HepG2 (cell line): ENCODE data around the gene BIRC2. TPM values are rescaled to one million over a fixed set of nuclear protein-coding genes. Genes with fewer than 3 reads are reported as not detected.

Source experiments
- ARNT ChIP-seq: fragments of 450-650 bp; IDR thresholded peaks from 2 replicates; pipeline ENCODE4 v1.6.1; 2017
- EED ChIP-seq: sonication (generic); formaldehyde crosslinking; IDR thresholded peaks from 2 replicates; pipeline ENCODE4 v1.5.0; 2020; ENCODE audit warnings: mild to moderate bottlenecking, missing genetic modification reagents
- EZH2 ChIP-seq: conservative IDR thresholded peaks from 2 replicates; pipeline ENCODE4 v1.6.1; 2012; ENCODE audit warnings: mild to moderate bottlenecking, low read depth, low read length, moderate library complexity
- HDAC1 ChIP-seq: sonication (generic); formaldehyde crosslinking; IDR thresholded peaks from 2 replicates; pipeline ENCODE4 v1.5.1; 2020; ENCODE audit warnings: mild to moderate bottlenecking, missing genetic modification reagents
- HDAC2 ChIP-seq: sonication (generic); formaldehyde crosslinking; IDR thresholded peaks from 2 replicates; pipeline ENCODE4 v1.4.0; 2020; ENCODE audit warnings: missing genetic modification reagents
- KDM2A ChIP-seq: sonication (generic); formaldehyde crosslinking; IDR thresholded peaks from 2 replicates; pipeline ENCODE4 v1.4.0; 2020; ENCODE audit warnings: low read depth, missing genetic modification reagents, borderline replicate concordance
- KLF11 ChIP-seq: IDR thresholded peaks from 2 replicates; pipeline ENCODE4 v1.6.1; 2016; ENCODE audit warnings: missing compliant biosample characterization
- KLF13 ChIP-seq: sonication (generic); formaldehyde crosslinking; IDR thresholded peaks from 2 replicates; pipeline ENCODE4 v1.4.0; 2020; ENCODE audit warnings: mild to moderate bottlenecking, missing genetic modification reagents
- NBN ChIP-seq: fragments of 450-650 bp; conservative IDR thresholded peaks from 2 replicates; pipeline ENCODE4 v1.6.1; 2017
- NR1H2 ChIP-seq: sonication (generic); formaldehyde crosslinking; IDR thresholded peaks from 2 replicates; pipeline ENCODE4 v1.8.1; 2022; ENCODE audit warnings: low read depth, missing genetic modification reagents, borderline replicate concordance
- POLR2A ChIP-seq, 2 experiments: IDR thresholded peaks; 2 replicates each; pipeline ENCODE4 v1.6.1; 2011; ENCODE audit warnings: low read depth in 2 of 2, low read length in 2 of 2, mild to moderate bottlenecking in 1 of 2, moderate library complexity in 1 of 2; ENCODE audit not compliant: insufficient read depth in 1 of 2
- SIN3A ChIP-seq: IDR thresholded peaks from 2 replicates; pipeline ENCODE4 v1.6.1; 2011; ENCODE audit warnings: low read depth, mild to moderate bottlenecking, control low read depth, low read length, borderline replicate concordance
- SMAD3 ChIP-seq: sonication (generic); formaldehyde crosslinking; IDR thresholded peaks from 2 replicates; pipeline ENCODE4 v1.4.0; 2020; ENCODE audit warnings: missing genetic modification reagents
- ZNF354B ChIP-seq: sonication (generic); formaldehyde crosslinking; IDR thresholded peaks from 2 replicates; pipeline ENCODE4 v1.8.0; 2022; ENCODE audit warnings: mild to moderate bottlenecking, missing genetic modification reagents
- ZNF547 ChIP-seq: sonication (generic); formaldehyde crosslinking; IDR thresholded peaks from 2 replicates; pipeline ENCODE4 v1.5.1; 2020; ENCODE audit warnings: mild to moderate bottlenecking, missing genetic modification reagents
- ZNF737 ChIP-seq: sonication (generic); formaldehyde crosslinking; IDR thresholded peaks from 2 replicates; pipeline ENCODE4 v1.5.0; 2020; ENCODE audit warnings: missing genetic modification reagents, mild to moderate bottlenecking, borderline replicate concordance
- polyA plus RNA-seq, 8 experiments: library from polyadenylated mRNA; depleted of rRNA in 3 of 8; stranded (reverse) in 7 of 8; unstranded in 1 of 8; fragments of >200 nt; fragmentation: Illumina TruSeq in 4 of 8; extraction: Trizol in 4 of 8; gene quantifications; 2 replicates each; pipeline versions ENCODE4 v1.2.1 to v1.2.3, GENCODE V29; 2011 to 2016; ENCODE audit warnings: low read depth in 4 of 8, missing spikeins in 1 of 8, mixed read lengths in 1 of 8; ENCODE audit not compliant: insufficient read depth in 1 of 8
- total RNA-seq, 5 experiments: library from RNA; depleted of rRNA; stranded (reverse); fragments of >200 nt; fragmentation: Illumina TruSeq; extraction: Trizol; gene quantifications; 2 replicates each; pipeline ENCODE4 v1.2.3, GENCODE V29; 2016; ENCODE audit warnings: low read depth in 1 of 5
- TF ChIP-seq, protein P1 (sequence below): sonication (generic); formaldehyde crosslinking; IDR thresholded peaks from 2 replicates; pipeline ENCODE4 v1.9.0; 2021; ENCODE audit warnings: mild to moderate bottlenecking, missing genetic modification reagents
- TF ChIP-seq, protein P2 (sequence below): sonication (generic); formaldehyde crosslinking; IDR thresholded peaks from 2 replicates; pipeline ENCODE4 v1.8.0; 2022; ENCODE audit warnings: mild to moderate bottlenecking, missing genetic modification reagents, moderate library complexity
- TF ChIP-seq, protein P3 (sequence below): sonication (generic); formaldehyde crosslinking; IDR thresholded peaks from 2 replicates; pipeline ENCODE4 v1.4.0; 2020; ENCODE audit warnings: missing genetic modification reagents, borderline replicate concordance
- TF ChIP-seq, protein P4 (sequence below): sonication (generic); formaldehyde crosslinking; IDR thresholded peaks from 2 replicates; pipeline ENCODE4 v1.5.0; 2020; ENCODE audit warnings: mild to moderate bottlenecking, missing genetic modification reagents, moderate library complexity

Gene BIRC2
- total and polyA plus RNA-seq, 2 of the 13 experiments (the other 11 are each of a cell fraction or from before 2014, with no cell fraction given), result 61.7 to 62.2 TPM

DNA sequence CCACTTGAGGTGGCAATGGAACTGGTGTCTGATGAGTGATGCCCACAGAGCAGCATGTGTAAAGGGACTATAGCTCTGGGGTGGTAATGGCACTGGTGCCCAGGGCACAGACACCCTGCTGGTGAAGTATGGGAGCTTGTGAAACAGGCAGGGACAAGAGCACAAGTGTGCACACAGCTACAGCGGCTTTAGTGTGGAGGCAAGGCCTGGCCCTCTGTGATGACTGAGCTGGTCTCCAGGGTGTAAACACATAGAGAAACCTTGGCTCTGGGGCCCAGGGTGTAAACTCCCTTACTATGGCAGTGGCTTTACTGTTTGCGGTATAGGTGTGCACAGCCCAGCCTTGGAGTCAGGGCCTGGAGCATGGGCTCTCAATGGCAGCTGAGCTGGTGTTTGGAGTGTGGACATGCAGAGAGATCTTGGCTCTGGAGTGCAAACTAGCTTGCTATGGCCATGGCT lies 46.3 kb downstream of the BIRC2 start (continued):
- TF ChIP-seq, protein P1, sequence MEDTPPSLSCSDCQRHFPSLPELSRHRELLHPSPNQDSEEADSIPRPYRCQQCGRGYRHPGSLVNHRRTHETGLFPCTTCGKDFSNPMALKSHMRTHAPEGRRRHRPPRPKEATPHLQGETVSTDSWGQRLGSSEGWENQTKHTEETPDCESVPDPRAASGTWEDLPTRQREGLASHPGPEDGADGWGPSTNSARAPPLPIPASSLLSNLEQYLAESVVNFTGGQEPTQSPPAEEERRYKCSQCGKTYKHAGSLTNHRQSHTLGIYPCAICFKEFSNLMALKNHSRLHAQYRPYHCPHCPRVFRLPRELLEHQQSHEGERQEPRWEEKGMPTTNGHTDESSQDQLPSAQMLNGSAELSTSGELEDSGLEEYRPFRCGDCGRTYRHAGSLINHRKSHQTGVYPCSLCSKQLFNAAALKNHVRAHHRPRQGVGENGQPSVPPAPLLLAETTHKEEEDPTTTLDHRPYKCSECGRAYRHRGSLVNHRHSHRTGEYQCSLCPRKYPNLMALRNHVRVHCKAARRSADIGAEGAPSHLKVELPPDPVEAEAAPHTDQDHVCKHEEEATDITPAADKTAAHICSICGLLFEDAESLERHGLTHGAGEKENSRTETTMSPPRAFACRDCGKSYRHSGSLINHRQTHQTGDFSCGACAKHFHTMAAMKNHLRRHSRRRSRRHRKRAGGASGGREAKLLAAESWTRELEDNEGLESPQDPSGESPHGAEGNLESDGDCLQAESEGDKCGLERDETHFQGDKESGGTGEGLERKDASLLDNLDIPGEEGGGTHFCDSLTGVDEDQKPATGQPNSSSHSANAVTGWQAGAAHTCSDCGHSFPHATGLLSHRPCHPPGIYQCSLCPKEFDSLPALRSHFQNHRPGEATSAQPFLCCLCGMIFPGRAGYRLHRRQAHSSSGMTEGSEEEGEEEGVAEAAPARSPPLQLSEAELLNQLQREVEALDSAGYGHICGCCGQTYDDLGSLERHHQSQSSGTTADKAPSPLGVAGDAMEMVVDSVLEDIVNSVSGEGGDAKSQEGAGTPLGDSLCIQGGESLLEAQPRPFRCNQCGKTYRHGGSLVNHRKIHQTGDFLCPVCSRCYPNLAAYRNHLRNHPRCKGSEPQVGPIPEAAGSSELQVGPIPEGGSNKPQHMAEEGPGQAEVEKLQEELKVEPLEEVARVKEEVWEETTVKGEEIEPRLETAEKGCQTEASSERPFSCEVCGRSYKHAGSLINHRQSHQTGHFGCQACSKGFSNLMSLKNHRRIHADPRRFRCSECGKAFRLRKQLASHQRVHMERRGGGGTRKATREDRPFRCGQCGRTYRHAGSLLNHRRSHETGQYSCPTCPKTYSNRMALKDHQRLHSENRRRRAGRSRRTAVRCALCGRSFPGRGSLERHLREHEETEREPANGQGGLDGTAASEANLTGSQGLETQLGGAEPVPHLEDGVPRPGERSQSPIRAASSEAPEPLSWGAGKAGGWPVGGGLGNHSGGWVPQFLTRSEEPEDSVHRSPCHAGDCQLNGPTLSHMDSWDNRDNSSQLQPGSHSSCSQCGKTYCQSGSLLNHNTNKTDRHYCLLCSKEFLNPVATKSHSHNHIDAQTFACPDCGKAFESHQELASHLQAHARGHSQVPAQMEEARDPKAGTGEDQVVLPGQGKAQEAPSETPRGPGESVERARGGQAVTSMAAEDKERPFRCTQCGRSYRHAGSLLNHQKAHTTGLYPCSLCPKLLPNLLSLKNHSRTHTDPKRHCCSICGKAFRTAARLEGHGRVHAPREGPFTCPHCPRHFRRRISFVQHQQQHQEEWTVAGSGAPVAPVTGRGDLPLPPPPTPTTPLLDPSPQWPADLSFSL (CRISPR knock-in tag), result no peak
- TF ChIP-seq KLF11 (CRISPR knock-in tag) (no peak), NBN (no peak), POLR2A (IDR thresholded peaks at IDR 0.05; ENCODE audit: insufficient read depth in 1 of 2, low read depth in 2 of 2, low read length in 2 of 2) (peak in 1 of 2 experiments; percentile 57; a peak in 2 of 4 replicates), ARNT (no peak), ZNF354B (CRISPR knock-in tag) (no peak), HDAC1 (CRISPR knock-in tag) (no peak), ZNF547 (CRISPR knock-in tag) (no peak), EED (CRISPR knock-in tag) (no peak), SMAD3 (no peak), EZH2 (no peak), KDM2A (0 out of 2 replicates have a peak, but pooled peaks have one; percentile 16), HDAC2 (CRISPR knock-in tag) (no peak), KLF13 (CRISPR knock-in tag) (no peak), NR1H2 (no peak), SIN3A (0 out of 2 replicates have a peak, but pooled peaks have one; percentile 0), ZNF737 (CRISPR knock-in tag) (no peak)
- TF ChIP-seq, protein P2, sequence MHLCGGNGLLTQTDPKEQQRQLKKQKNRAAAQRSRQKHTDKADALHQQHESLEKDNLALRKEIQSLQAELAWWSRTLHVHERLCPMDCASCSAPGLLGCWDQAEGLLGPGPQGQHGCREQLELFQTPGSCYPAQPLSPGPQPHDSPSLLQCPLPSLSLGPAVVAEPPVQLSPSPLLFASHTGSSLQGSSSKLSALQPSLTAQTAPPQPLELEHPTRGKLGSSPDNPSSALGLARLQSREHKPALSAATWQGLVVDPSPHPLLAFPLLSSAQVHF, result no peak
- TF ChIP-seq, protein P3, sequence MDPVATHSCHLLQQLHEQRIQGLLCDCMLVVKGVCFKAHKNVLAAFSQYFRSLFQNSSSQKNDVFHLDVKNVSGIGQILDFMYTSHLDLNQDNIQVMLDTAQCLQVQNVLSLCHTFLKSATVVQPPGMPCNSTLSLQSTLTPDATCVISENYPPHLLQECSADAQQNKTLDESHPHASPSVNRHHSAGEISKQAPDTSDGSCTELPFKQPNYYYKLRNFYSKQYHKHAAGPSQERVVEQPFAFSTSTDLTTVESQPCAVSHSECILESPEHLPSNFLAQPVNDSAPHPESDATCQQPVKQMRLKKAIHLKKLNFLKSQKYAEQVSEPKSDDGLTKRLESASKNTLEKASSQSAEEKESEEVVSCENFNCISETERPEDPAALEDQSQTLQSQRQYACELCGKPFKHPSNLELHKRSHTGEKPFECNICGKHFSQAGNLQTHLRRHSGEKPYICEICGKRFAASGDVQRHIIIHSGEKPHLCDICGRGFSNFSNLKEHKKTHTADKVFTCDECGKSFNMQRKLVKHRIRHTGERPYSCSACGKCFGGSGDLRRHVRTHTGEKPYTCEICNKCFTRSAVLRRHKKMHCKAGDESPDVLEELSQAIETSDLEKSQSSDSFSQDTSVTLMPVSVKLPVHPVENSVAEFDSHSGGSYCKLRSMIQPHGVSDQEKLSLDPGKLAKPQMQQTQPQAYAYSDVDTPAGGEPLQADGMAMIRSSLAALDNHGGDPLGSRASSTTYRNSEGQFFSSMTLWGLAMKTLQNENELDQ, result no peak
- TF ChIP-seq, protein P4, sequence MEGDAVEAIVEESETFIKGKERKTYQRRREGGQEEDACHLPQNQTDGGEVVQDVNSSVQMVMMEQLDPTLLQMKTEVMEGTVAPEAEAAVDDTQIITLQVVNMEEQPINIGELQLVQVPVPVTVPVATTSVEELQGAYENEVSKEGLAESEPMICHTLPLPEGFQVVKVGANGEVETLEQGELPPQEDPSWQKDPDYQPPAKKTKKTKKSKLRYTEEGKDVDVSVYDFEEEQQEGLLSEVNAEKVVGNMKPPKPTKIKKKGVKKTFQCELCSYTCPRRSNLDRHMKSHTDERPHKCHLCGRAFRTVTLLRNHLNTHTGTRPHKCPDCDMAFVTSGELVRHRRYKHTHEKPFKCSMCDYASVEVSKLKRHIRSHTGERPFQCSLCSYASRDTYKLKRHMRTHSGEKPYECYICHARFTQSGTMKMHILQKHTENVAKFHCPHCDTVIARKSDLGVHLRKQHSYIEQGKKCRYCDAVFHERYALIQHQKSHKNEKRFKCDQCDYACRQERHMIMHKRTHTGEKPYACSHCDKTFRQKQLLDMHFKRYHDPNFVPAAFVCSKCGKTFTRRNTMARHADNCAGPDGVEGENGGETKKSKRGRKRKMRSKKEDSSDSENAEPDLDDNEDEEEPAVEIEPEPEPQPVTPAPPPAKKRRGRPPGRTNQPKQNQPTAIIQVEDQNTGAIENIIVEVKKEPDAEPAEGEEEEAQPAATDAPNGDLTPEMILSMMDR, result no peak
